ENCODE results near the gene ZDHHC22.

The ZDHHC22 gene

GRCh38 chr14:77085538-77085937, 56.1 kb downstream of the ZDHHC22 start:
- H3K9me3 ChIP-seq (ENCODE audit: control extremely low read depth in 1 of 5, control insufficient read depth in 4 of 5, insufficient read depth in 2 of 5, low read depth in 1 of 5, low read length in 4 of 5) = no peaks in the 10 kb centered on the region
- POLR2A ChIA-PET = no interaction called here
- peaks cover 0 to 5% (median 0%) of the 10 kb centered on the region in 4 experiments for H3K4me1 ChIP-seq (ENCODE audit: control extremely low read depth in 1 of 4, control insufficient read depth in 4 of 4, insufficient read depth in 4 of 4, low read length in 3 of 4)
- H3K4me3 ChIP-seq (ENCODE audit: control insufficient read depth in 1 of 7, extremely low read depth in 1 of 7, insufficient read depth in 4 of 7, low read depth in 2 of 7, low read length in 6 of 7) = no peak overlapping the region
- H3K27me3 ChIP-seq (replicated peaks in 2 of 5; ENCODE audit: control insufficient read depth in 4 of 5, insufficient read depth in 5 of 5, low read length in 4 of 5) = no peaks in the 10 kb centered on the region
- H3K36me3 ChIP-seq (ENCODE audit: control insufficient read depth in 4 of 4, insufficient read depth in 4 of 4, low read length in 3 of 4) = no peaks in the 10 kb centered on the region
- no peak for DNase-seq
- 100% methylated on average over 3 of the region's 4 CpGs for WGBS (ENCODE audit: insufficient coverage)
- CTCF ChIA-PET = interaction anchor here (0.9 to 3.7 kb wide), 12 partner anchors 9 to 212 kb away, joined by 3 to 39 read pairs (median 4); no protein-coding TSS in a partner anchor
- no peak overlapping the region for H3K27ac ChIP-seq (ENCODE audit: insufficient read depth in 1 of 2, low read depth in 1 of 2, low read length in 2 of 2, poor library complexity in 1 of 2, severe bottlenecking in 2 of 2)

GRCh38 chr14:77084985-77085384, 56.6 kb downstream of the ZDHHC22 start:
- POLR2A ChIA-PET = no interaction called here

GRCh38 chr14:77083082-77083481, 58.5 kb downstream of the ZDHHC22 start:
- CTCF ChIA-PET = interaction anchor here (0.9 to 4.4 kb wide), 6 partner anchors 11 to 219 kb away, joined by 3 to 31 read pairs (median 4); no protein-coding TSS in a partner anchor
- H3K27ac ChIP-seq (ENCODE audit: insufficient read depth in 1 of 2, low read depth in 1 of 2, low read length in 2 of 2, poor library complexity in 1 of 2, severe bottlenecking in 2 of 2) = no peak overlapping the region
- DNase-seq = no peak
- POLR2A ChIA-PET = no interaction called here
- peaks cover 0 to 5% (median 0%) of the 10 kb centered on the region in 4 experiments for H3K4me1 ChIP-seq (ENCODE audit: control extremely low read depth in 1 of 4, control insufficient read depth in 4 of 4, insufficient read depth in 4 of 4, low read length in 3 of 4)
- H3K4me3 ChIP-seq (ENCODE audit: control insufficient read depth in 1 of 7, extremely low read depth in 1 of 7, insufficient read depth in 4 of 7, low read depth in 2 of 7, low read length in 6 of 7) = no peak overlapping the region
- no CpG with 5 or more reads among the region's 3 CpGs for WGBS (ENCODE audit: insufficient coverage)
- H3K9me3 ChIP-seq (ENCODE audit: control extremely low read depth in 1 of 5, control insufficient read depth in 4 of 5, insufficient read depth in 2 of 5, low read depth in 1 of 5, low read length in 4 of 5) = peaks cover 0 to 3% (median 3%) of the 10 kb centered on the region in 5 experiments
- H3K27me3 ChIP-seq (replicated peaks in 2 of 5; ENCODE audit: control insufficient read depth in 4 of 5, insufficient read depth in 5 of 5, low read length in 4 of 5) = no peaks in the 10 kb centered on the region
- no peaks in the 10 kb centered on the region for H3K36me3 ChIP-seq (ENCODE audit: control insufficient read depth in 4 of 4, insufficient read depth in 4 of 4, low read length in 3 of 4)

More at GRCh38 chr14:77084985-77085384, 56.6 kb downstream of the ZDHHC22 start:
- Histone ChIP-seq H3K4me1 (ENCODE audit: control extremely low read depth in 1 of 4, control insufficient read depth in 4 of 4, insufficient read depth in 4 of 4, low read length in 3 of 4) (peaks cover 0 to 5% (median 0%) of the 10 kb centered on the region in 4 experiments), H3K4me3 (ENCODE audit: control insufficient read depth in 1 of 7, extremely low read depth in 1 of 7, insufficient read depth in 4 of 7, low read depth in 2 of 7, low read length in 6 of 7) (no peak overlapping the region), H3K27ac (ENCODE audit: insufficient read depth in 1 of 2, low read depth in 1 of 2, low read length in 2 of 2, poor library complexity in 1 of 2, severe bottlenecking in 2 of 2) (no peak overlapping the region), H3K9me3 (ENCODE audit: control extremely low read depth in 1 of 5, control insufficient read depth in 4 of 5, insufficient read depth in 2 of 5, low read depth in 1 of 5, low read length in 4 of 5) (peaks cover 0 to 3% (median 0%) of the 10 kb centered on the region in 5 experiments), H3K27me3 (replicated peaks in 2 of 5; ENCODE audit: control insufficient read depth in 4 of 5, insufficient read depth in 5 of 5, low read length in 4 of 5) (no peaks in the 10 kb centered on the region), H3K36me3 (ENCODE audit: control insufficient read depth in 4 of 4, insufficient read depth in 4 of 4, low read length in 3 of 4) (no peaks in the 10 kb centered on the region)
- no peak for DNase-seq
- WGBS (ENCODE audit: insufficient coverage) = 83% methylated on average over 5 of the region's 5 CpGs
- CTCF ChIA-PET = interaction anchor here (0.9 to 3.7 kb wide), 9 partner anchors 9 to 212 kb away, joined by 3 to 39 read pairs (median 5); no protein-coding TSS in a partner anchor

GRCh38 chr14:77082356-77082755, 59.2 kb downstream of the ZDHHC22 start:
- DNase-seq = no peak
- 100% methylated on average over 1 of the region's 3 CpGs for WGBS (ENCODE audit: insufficient coverage)
- peaks cover 0 to 5% (median 0%) of the 10 kb centered on the region in 4 experiments for H3K4me1 ChIP-seq (ENCODE audit: control extremely low read depth in 1 of 4, control insufficient read depth in 4 of 4, insufficient read depth in 4 of 4, low read length in 3 of 4)
- ChIA-PET CTCF (interaction anchor here (0.9 to 4.4 kb wide), 10 partner anchors 12 to 298 kb away, joined by 3 to 31 read pairs (median 4); no protein-coding TSS in a partner anchor), POLR2A (no interaction called here)
- H3K36me3 ChIP-seq (ENCODE audit: control insufficient read depth in 4 of 4, insufficient read depth in 4 of 4, low read length in 3 of 4) = no peaks in the 10 kb centered on the region
- no peaks in the 10 kb centered on the region for H3K27me3 ChIP-seq (replicated peaks in 2 of 5; ENCODE audit: control insufficient read depth in 4 of 5, insufficient read depth in 5 of 5, low read length in 4 of 5)
- H3K27ac ChIP-seq (ENCODE audit: insufficient read depth in 1 of 2, low read depth in 1 of 2, low read length in 2 of 2, poor library complexity in 1 of 2, severe bottlenecking in 2 of 2) = no peak overlapping the region
- peaks cover 0 to 3% (median 3%) of the 10 kb centered on the region in 5 experiments for H3K9me3 ChIP-seq (ENCODE audit: control extremely low read depth in 1 of 5, control insufficient read depth in 4 of 5, insufficient read depth in 2 of 5, low read depth in 1 of 5, low read length in 4 of 5)
- no peak overlapping the region for H3K4me3 ChIP-seq (ENCODE audit: control insufficient read depth in 1 of 7, extremely low read depth in 1 of 7, insufficient read depth in 4 of 7, low read depth in 2 of 7, low read length in 6 of 7)
